ENCODE measurements around the gene POLRMT. TPM values are rescaled to one million over a fixed set of nuclear protein-coding genes. Genes with fewer than 3 reads are reported as not detected.

Gene POLRMT
- total RNA-seq, 1 donor from 2014 or later: 71.1 TPM

GRCh38 chr19:618247-618619 is 15.1 kb downstream of the POLRMT start:
- no peak for TF ChIP-seq CTCF (conservative IDR thresholded peaks at IDR 0.05)
- DNase-seq (ENCODE audit: low read depth, low spot score): no peak
- Mint-ChIP-seq H3K27ac (ENCODE audit: unreplicated experiment) (no peak overlapping the region), H3K36me3 (ENCODE audit: low read depth) (peaks cover 8% of the 10 kb centered on the region), H3K4me3 (no peak overlapping the region), H3K9me3 (no peaks in the 10 kb centered on the region), H3K4me1 (no peaks in the 10 kb centered on the region), H3K27me3 (ENCODE audit: low read depth) (no peaks in the 10 kb centered on the region)

GRCh38 chr19:617551-618246 is 15.6 kb downstream of the POLRMT start:
- H3K27me3 Mint-ChIP-seq (ENCODE audit: low read depth): no peaks in the 10 kb centered on the region
- H3K27ac Mint-ChIP-seq (ENCODE audit: unreplicated experiment): no peak overlapping the region
- no peaks in the 10 kb centered on the region for H3K9me3 Mint-ChIP-seq
- H3K36me3 Mint-ChIP-seq (ENCODE audit: low read depth): peaks cover 8% of the 10 kb centered on the region
- H3K4me3 Mint-ChIP-seq: no peak overlapping the region
- no peaks in the 10 kb centered on the region for H3K4me1 Mint-ChIP-seq
- no peak for TF ChIP-seq CTCF (conservative IDR thresholded peaks at IDR 0.05)
- DNase-seq (ENCODE audit: low read depth, low spot score): no peak

- H3K27me3 Mint-ChIP-seq (ENCODE audit: low read depth): no peaks in the 10 kb centered on the region
- H3K36me3 Mint-ChIP-seq (ENCODE audit: low read depth): peaks cover 8% of the 10 kb centered on the region
- DNase-seq (ENCODE audit: low read depth, low spot score): no peak
- no peak for TF ChIP-seq CTCF (conservative IDR thresholded peaks at IDR 0.05)
- no peaks in the 10 kb centered on the region for H3K4me1 Mint-ChIP-seq
- H3K27ac Mint-ChIP-seq (ENCODE audit: unreplicated experiment): no peak overlapping the region
- H3K9me3 Mint-ChIP-seq: no peaks in the 10 kb centered on the region
- no peak overlapping the region for H3K4me3 Mint-ChIP-seq
These were observed 16.4 kb downstream of the POLRMT start for GRCh38 chr19:616747-617526.

- H3K36me3 Mint-ChIP-seq (ENCODE audit: low read depth): peaks cover 8% of the 10 kb centered on the region
- peaks cover under 1% of the 10 kb centered on the region for H3K4me1 Mint-ChIP-seq
- no peak overlapping the region for H3K27ac Mint-ChIP-seq (ENCODE audit: unreplicated experiment)
- H3K4me3 Mint-ChIP-seq: no peak overlapping the region
- no peaks in the 10 kb centered on the region for H3K27me3 Mint-ChIP-seq (ENCODE audit: low read depth)
- TF ChIP-seq CTCF (conservative IDR thresholded peaks at IDR 0.05): no peak
- DNase-seq (ENCODE audit: low read depth, low spot score): no peak
- H3K9me3 Mint-ChIP-seq: no peaks in the 10 kb centered on the region
These were observed 17.2 kb downstream of the POLRMT start for GRCh38 chr19:616062-616700.

- H3K36me3 Mint-ChIP-seq (ENCODE audit: low read depth): peaks cover 8% of the 10 kb centered on the region
- H3K4me1 Mint-ChIP-seq: peaks cover 6% of the 10 kb centered on the region
- H3K4me3 Mint-ChIP-seq: no peak overlapping the region
- no peak overlapping the region for H3K27ac Mint-ChIP-seq (ENCODE audit: unreplicated experiment)
- no peak for TF ChIP-seq CTCF (conservative IDR thresholded peaks at IDR 0.05)
- DNase-seq (ENCODE audit: low read depth, low spot score): no peak
- H3K27me3 Mint-ChIP-seq (ENCODE audit: low read depth): no peaks in the 10 kb centered on the region
- H3K9me3 Mint-ChIP-seq: no peaks in the 10 kb centered on the region
These were observed 17.7 kb downstream of the POLRMT start for GRCh38 chr19:615619-616018.
